Measurements from ENCODE around the gene NOXRED1. TPM values are rescaled to one million over a fixed set of nuclear protein-coding genes. Genes with fewer than 3 reads are reported as not detected.

The NOXRED1 gene
- total RNA-seq, 1 experiment from 2014 or later, result 0.20 TPM

- TF ChIP-seq ZNF138 (CRISPR knock-in tag; conservative IDR thresholded peaks at IDR 0.05) (no peak), RELA (CRISPR knock-in tag; IDR thresholded peaks at IDR 0.05; ENCODE audit: borderline replicate concordance) (no peak), KAT7 (CRISPR knock-in tag; IDR thresholded peaks at IDR 0.05; ENCODE audit: borderline replicate concordance) (no peak), ELF4 (CRISPR knock-in tag; IDR thresholded peaks at IDR 0.05; ENCODE audit: low read depth) (no peak), ATF1 (CRISPR knock-in tag; IDR thresholded peaks at IDR 0.05) (no peak), PRDM15 (CRISPR knock-in tag; IDR thresholded peaks at IDR 0.05) (no peak), OVOL2 (CRISPR knock-in tag; IDR thresholded peaks at IDR 0.05; ENCODE audit: borderline replicate concordance) (no peak), USF1 (CRISPR knock-in tag; IDR thresholded peaks at IDR 0.05) (no peak), ZNF396 (CRISPR knock-in tag; IDR thresholded peaks at IDR 0.05; ENCODE audit: borderline replicate concordance) (no peak)
Observed at GRCh38 chr14:77346495-77346894, 76.8 kb downstream of the NOXRED1 start (continued).

GRCh38 chr14:77344377-77344996 is 78.8 kb downstream of the NOXRED1 start:
- H3K27me3 Mint-ChIP-seq (ENCODE audit: low read depth), result no peaks in the 10 kb centered on the region; the same call in 1 of the 2 replicates
- peaks cover 41% of the 10 kb centered on the region for H3K4me1 Mint-ChIP-seq
- H3K9me3 Mint-ChIP-seq, result no peaks in the 10 kb centered on the region
- no peak for DNase-seq (ENCODE audit: low spot score)
- POLR2A ChIA-PET, result no interaction called here
- peak; percentile 17 for ATAC-seq
- H3K4me3 Mint-ChIP-seq, result no peak overlapping the region
- 0 out of 2 replicates have a peak overlapping the region, but pooled peaks have one; percentile 3 for H3K27ac Mint-ChIP-seq
- peaks cover 25% of the 10 kb centered on the region for H3K36me3 Mint-ChIP-seq
- no peak for TF ChIP-seq STAT6 (CRISPR knock-in tag; conservative IDR thresholded peaks at IDR 0.05; ENCODE audit: low read depth)
- CTCF ChIA-PET, result interaction anchor here (0.5 to 0.9 kb wide), 3 partner anchors 23 to 193 kb away, joined by 3 read pairs; no protein-coding TSS in a partner anchor

Other genes with a start within 250 kb of the NOXRED1 start
- gene TMEM63C, start 241.7 kb downstream of the NOXRED1 start, total RNA-seq (2021), result 3.6 to 8.8 TPM (median 6.0 TPM) in 3 replicates
- gene NGB, start 152.3 kb downstream of the NOXRED1 start, total RNA-seq (2021), result 0.14 to 0.46 TPM (median 0.33 TPM) in 3 replicates
- gene POMT2, start 102.6 kb downstream of the NOXRED1 start, total RNA-seq (2021), result 31.3 to 38.7 TPM (median 35.2 TPM) in 3 replicates
- gene GSTZ1, start 102.5 kb downstream of the NOXRED1 start, total RNA-seq (2021), result 35.6 to 40.2 TPM (median 38.2 TPM) in 3 replicates
- gene TMED8, start 46.4 kb downstream of the NOXRED1 start, total RNA-seq (2021), result 12.8 to 14.2 TPM (median 13.4 TPM) in 3 replicates
- 0.27 to 0.42 TPM (median 0.30 TPM) in 3 replicates for gene SAMD15, start 46.1 kb downstream of the NOXRED1 start, total RNA-seq (2021)
- gene VIPAS39, start 34.1 kb upstream of the NOXRED1 start, total RNA-seq (2021), result 17.0 to 18.5 TPM (median 17.9 TPM) in 3 replicates
- 137 to 186 TPM (median 160 TPM) in 3 replicates for gene AHSA1, start 34.6 kb upstream of the NOXRED1 start, total RNA-seq (2021)
- 0.80 to 1.4 TPM (median 1.3 TPM) in 3 replicates for gene ISM2, start 75.3 kb upstream of the NOXRED1 start, total RNA-seq (2021)
- gene SPTLC2, start 193.1 kb upstream of the NOXRED1 start, total RNA-seq (2021), result 38.2 to 40.1 TPM (median 39.6 TPM) in 3 replicates